Panc1 (cell line): Measurements from ENCODE around the gene HLA-DRB1. TPM values are rescaled to one million over a fixed set of nuclear protein-coding genes. Genes with fewer than 3 reads are reported as not detected.

ENCODE experiments used
- ATAC-seq: fragments of 200-7000 bp; cut with Tn5 transposase; 2 replicates; pipeline ENCODE4 v1.9.1; 2020; ENCODE audit warnings: mild to moderate bottlenecking, moderate library complexity
- BruUV-seq: library from RNA; stranded (reverse); fragments of 400-500 nt; replicated peaks from 2 replicates; lab custom pipeline; 2021; lab: Mats Ljungman, UMichigan
- CTCF ChIA-PET: fragments of 300-600 bp; sonication (Branson Sonifier 250); formaldehyde crosslinking; loops from one replicate; lab custom pipeline; 2022; ENCODE audit warnings: antibody characterized with exemption; lab: Charles Lee
- POLR2A ChIA-PET: fragments of 300-600 bp; sonication (Branson Sonifier 250); formaldehyde crosslinking; loops from one replicate; lab custom pipeline; 2022; ENCODE audit warnings: antibody characterized with exemption; lab: Charles Lee
- DNase-seq: peaks from one replicate; pipeline ENCODE4 v3.0.0-alpha.2; 2010; ENCODE audit warnings: low read depth, low spot score
- H3K27ac ChIP-seq: 2 replicates; pipeline ENCODE4 v1.5.1; 2011; ENCODE audit warnings: mild to moderate bottlenecking, low read length, inconsistent platforms
- H3K27me3 ChIP-seq: fragments of 200-500 bp; sonication (Bioruptor generic); 2 replicates; pipeline ENCODE4 v1.6.0; 2014; ENCODE audit warnings: low read length, inconsistent platforms; ENCODE audit not compliant: control insufficient read depth, insufficient read depth
- H3K36me3 ChIP-seq: fragments of 200-500 bp; sonication (Bioruptor generic); 2 replicates; pipeline ENCODE4 v1.5.1; 2014; ENCODE audit warnings: inconsistent platforms, mild to moderate bottlenecking, low read length, moderate library complexity; ENCODE audit not compliant: control insufficient read depth, insufficient read depth
- H3K4me1 ChIP-seq: 2 replicates; pipeline ENCODE4 v1.5.1; 2011; ENCODE audit warnings: inconsistent platforms, mild to moderate bottlenecking, low read length, moderate library complexity; ENCODE audit not compliant: control insufficient read depth, insufficient read depth
- H3K4me3 ChIP-seq, 2 experiments: 2 replicates each; pipeline ENCODE4 v1.5.1; 2011 to 2012; ENCODE audit warnings: low read depth in 2 of 2, low read length in 2 of 2, mild to moderate bottlenecking in 2 of 2, inconsistent platforms in 1 of 2, moderate library complexity in 1 of 2
- H3K9me3 ChIP-seq: fragments of 200-500 bp; sonication (Bioruptor generic); 2 replicates; pipeline ENCODE4 v1.5.1; 2014; ENCODE audit warnings: low read depth, mild to moderate bottlenecking, inconsistent platforms, low read length, moderate library complexity; ENCODE audit not compliant: control insufficient read depth, insufficient read depth
- CTCF ChIP-seq: fragments of 450-650 bp; IDR thresholded peaks from 2 replicates; pipeline ENCODE4 v1.5.1; 2017; ENCODE audit warnings: mild to moderate bottlenecking
- POLR2AphosphoS5 ChIP-seq: IDR thresholded peaks from 2 replicates; pipeline ENCODE4 v1.6.1; 2012; ENCODE audit warnings: mild to moderate bottlenecking, low read depth, low read length, moderate library complexity
- REST ChIP-seq, 2 experiments: IDR thresholded peaks; 2 replicates each; pipeline ENCODE4 v1.6.1; 2011 to 2012; ENCODE audit warnings: low read depth in 2 of 2, control low read depth in 1 of 2, low read length in 1 of 2, mild to moderate bottlenecking in 1 of 2, moderate library complexity in 1 of 2; ENCODE audit not compliant: insufficient read depth in 1 of 2
- SIN3A ChIP-seq: IDR thresholded peaks from 2 replicates; pipeline ENCODE4 v1.6.1; 2012; ENCODE audit warnings: low read depth, mild to moderate bottlenecking, low read length, moderate library complexity, borderline replicate concordance; ENCODE audit not compliant: insufficient read depth
- TCF7L2 ChIP-seq: IDR thresholded peaks from 2 replicates; pipeline ENCODE4 v1.6.1; 2011; ENCODE audit warnings: mild to moderate bottlenecking, low read depth, low read length, inconsistent platforms
- in situ Hi-C: cut with HindIII; loops from 2 replicates; pipeline ENCODE4 v1.10.0; 2016; ENCODE audit warnings: low sequenced_read_pairs, low pct_unique_long_range_greater_than_20kb
- intact Hi-C: fragments of 100-400 bp; cut with micrococcal nuclease; formaldehyde crosslinking; loops from one replicate; pipeline ENCODE4 v1.10.0; 2022; ENCODE audit not compliant: unreplicated experiment
- total RNA-seq: library from RNA; stranded (reverse); gene quantifications from one replicate; pipeline ENCODE4 v1.2.1, GENCODE V29; 2021; ENCODE audit not compliant: unreplicated experiment

The HLA-DRB1 gene
- total RNA-seq, 1 experiment from 2014 or later = 1.1 TPM

- TF ChIP-seq CTCF (no peak), TCF7L2 (no peak), SIN3A (no peak), REST (IDR thresholded peaks at IDR 0.05; ENCODE audit: insufficient read depth in 1 of 2, low read depth in 2 of 2, low read length in 1 of 2) (no peak), POLR2AphosphoS5 (no peak)
- Histone ChIP-seq H3K4me3 (no peak overlapping the region), H3K4me1 (no peaks in the 10 kb centered on the region; the same call in 1 of the 2 replicates), H3K36me3 (no peaks in the 10 kb centered on the region), H3K27me3 (peaks cover 2% of the 10 kb centered on the region; the same call in 1 of the 2 replicates), H3K27ac (no peak overlapping the region), H3K9me3 (no peaks in the 10 kb centered on the region)
- BruUV-seq = no TSS peak
- ATAC-seq (no peak), DNase-seq (no peak)
- CTCF ChIA-PET = no interaction called here
- POLR2A ChIA-PET = no interaction called here
- intact Hi-C loops = no loop called here
- in situ Hi-C loops = no loop called here
These were observed 18.7 kb upstream of the HLA-DRB1 start for GRCh38 chr6:32608362-32608761.

- BruUV-seq = no TSS peak
- H3K9me3 ChIP-seq = no peaks in the 10 kb centered on the region
- no peaks in the 10 kb centered on the region for H3K36me3 ChIP-seq
- no peak for DNase-seq
- ChIA-PET POLR2A (no interaction called here), CTCF (no interaction called here)
- no peak for TF ChIP-seq POLR2AphosphoS5
- TF ChIP-seq SIN3A = no peak
- no peak for TF ChIP-seq REST (IDR thresholded peaks at IDR 0.05; ENCODE audit: insufficient read depth in 1 of 2, low read depth in 2 of 2, low read length in 1 of 2)
- TF ChIP-seq CTCF = no peak
- TF ChIP-seq TCF7L2 = no peak
- in situ Hi-C loops (no loop called here), intact Hi-C loops (no loop called here)
- no peak overlapping the region for H3K27ac ChIP-seq
- no peak overlapping the region for H3K4me3 ChIP-seq
- ATAC-seq = no peak
- 0 out of 2 replicates have a peak, but pooled peaks cover 2% of the 10 kb centered on the region for H3K27me3 ChIP-seq
- no peaks in the 10 kb centered on the region; the same call in 1 of the 2 replicates for H3K4me1 ChIP-seq
These were observed 18.3 kb upstream of the HLA-DRB1 start for GRCh38 chr6:32607988-32608298.
